K562 (cell line): ENCODE measurements around the gene TXNRD2. TPM values are rescaled to one million over a fixed set of nuclear protein-coding genes. Genes with fewer than 3 reads are reported as not detected.
A peak's percentile ranks its signal among the peaks of the same experiment; 100 is the strongest.

Source experiments
- ARID4B ChIP-seq: sonication (generic); formaldehyde crosslinking; IDR thresholded peaks from 2 replicates; pipeline ENCODE4 v1.8.0; 2022; ENCODE audit warnings: mild to moderate bottlenecking, missing genetic modification reagents
- CREB3 ChIP-seq: fragments of 450-650 bp; conservative IDR thresholded peaks from 2 replicates; pipeline ENCODE4 v1.6.1; 2016; ENCODE audit warnings: missing genetic modification characterization, low read depth, mild to moderate bottlenecking, missing compliant biosample characterization, moderate library complexity
- ESRRB ChIP-seq: fragments of 250-450 bp; sonication (Bioruptor Pico); IDR thresholded peaks from 2 replicates; pipeline ENCODE4 v1.5.0; 2020; ENCODE audit warnings: mild to moderate bottlenecking, moderate library complexity, borderline replicate concordance
- ETS2 ChIP-seq: IDR thresholded peaks from 2 replicates; pipeline ENCODE4 v1.6.1; 2016; ENCODE audit warnings: borderline replicate concordance, missing genetic modification characterization, mild to moderate bottlenecking, moderate library complexity, missing compliant biosample characterization; ENCODE audit not compliant: poor library complexity, severe bottlenecking
- FOXJ3 ChIP-seq: sonication (generic); formaldehyde crosslinking; IDR thresholded peaks from 2 replicates; pipeline ENCODE4 v1.4.0; 2020; ENCODE audit warnings: mild to moderate bottlenecking, missing genetic modification reagents
- HDAC6 ChIP-seq: IDR thresholded peaks from 2 replicates; pipeline ENCODE4 v1.6.1; 2012; ENCODE audit warnings: low read depth, mild to moderate bottlenecking, control low read depth, inconsistent platforms, low read length, moderate library complexity
- HDAC8 ChIP-seq: fragments of 450-650 bp; IDR thresholded peaks from 2 replicates; pipeline ENCODE4 v1.6.1; 2016; ENCODE audit warnings: mild to moderate bottlenecking, missing genetic modification characterization, moderate library complexity, missing compliant biosample characterization
- MCM2 ChIP-seq: fragments of 450-650 bp; IDR thresholded peaks from 2 replicates; pipeline ENCODE4 v1.6.1; 2017; ENCODE audit warnings: low read depth, mild to moderate bottlenecking
- PHB2 ChIP-seq: fragments of 450-650 bp; IDR thresholded peaks from 2 replicates; pipeline ENCODE4 v1.6.1; 2017; ENCODE audit warnings: low read depth
- SMAD3 ChIP-seq: fragments of 450-650 bp; formaldehyde crosslinking; conservative IDR thresholded peaks from 2 replicates; pipeline ENCODE4 v1.4.0; 2020; ENCODE audit warnings: mild to moderate bottlenecking
- THAP12 ChIP-seq: fragments of 250-450 bp; sonication (Bioruptor Pico); IDR thresholded peaks from 2 replicates; pipeline ENCODE4 v1.9.0; 2021; ENCODE audit warnings: mild to moderate bottlenecking, inconsistent platforms
- YY1 ChIP-seq, 3 experiments: IDR thresholded peaks; 2 replicates each; pipeline ENCODE4 v1.6.1; 2011; ENCODE audit warnings: low read length in 2 of 3, mild to moderate bottlenecking in 2 of 3, moderate library complexity in 2 of 3, borderline replicate concordance in 1 of 3, control low read depth in 1 of 3, low read depth in 1 of 3; ENCODE audit not compliant: insufficient read depth in 3 of 3, insufficient replicate concordance in 2 of 3, control insufficient read depth in 1 of 3, insufficient read length in 1 of 3; ENCODE audit errors: extremely low read depth in 1 of 3
- ZBTB1 ChIP-seq: sonication (generic); formaldehyde crosslinking; IDR thresholded peaks from 2 replicates; pipeline ENCODE4 v1.8.1; 2023; ENCODE audit warnings: missing genetic modification reagents, low read depth, mild to moderate bottlenecking, borderline replicate concordance
- ZNF175 ChIP-seq: fragments of 200-800 bp; sonication (Bioruptor generic); IDR thresholded peaks from 2 replicates; pipeline ENCODE4 v1.6.1; 2016; ENCODE audit warnings: low read depth, mild to moderate bottlenecking, missing genetic modification characterization, missing compliant biosample characterization
- ZNF224 ChIP-seq: sonication (generic); formaldehyde crosslinking; IDR thresholded peaks from 2 replicates; pipeline ENCODE4 v1.8.0; 2022; ENCODE audit warnings: mild to moderate bottlenecking, missing genetic modification reagents
- polyA plus RNA-seq, 8 experiments: library from polyadenylated mRNA; depleted of rRNA in 4 of 8; stranded (reverse) in 5 of 8; unstranded in 3 of 8; fragments of >200 nt; fragmentation: Nextera tagmentation in 2 of 8; fragmentation: Illumina TruSeq in 1 of 8; extraction: Ambion mirVana in 2 of 8; extraction: Trizol in 1 of 8; gene quantifications; 2 replicates each; pipeline versions ENCODE4 v1.2.1 to v1.2.3, GENCODE V29; 2011 to 2014; ENCODE audit warnings: inconsistent platforms in 1 of 8, missing spikeins in 1 of 8
- total RNA-seq, 7 experiments: library from RNA; depleted of rRNA in 6 of 7; stranded (reverse); fragments of >200 nt in 6 of 7; fragmentation: Illumina TruSeq in 2 of 7; extraction: Trizol in 2 of 7; gene quantifications; 2 replicates each; pipeline versions ENCODE4 v1.2.1 to v1.2.3, GENCODE V29; 2011 to 2021; ENCODE audit warnings: low replicate concordance in 1 of 7

Gene TXNRD2
- total and polyA plus RNA-seq, 9 of the 15 experiments (the other 6 are each of a cell fraction or from before 2014, with no cell fraction given): 3.3 to 80.2 (median 49.4) TPM

- TF ChIP-seq FOXJ3 (CRISPR knock-in tag) (no peak), CREB3 (tag) (no peak), ARID4B (no peak), SMAD3 (CRISPR knock-in tag) (no peak), THAP12 (CRISPR knock-in tag) (peak; percentile 76; the same call in 1 of the 2 replicates), ESRRB (CRISPR knock-in tag) (no peak), MCM2 (no peak), HDAC6 (peak; percentile 74; the same call in 1 of the 2 replicates), ZNF224 (CRISPR knock-in tag) (no peak), YY1 (IDR thresholded peaks at IDR 0.05; ENCODE audit: borderline replicate concordance in 1 of 3, control insufficient read depth in 1 of 3, extremely low read depth in 1 of 3, insufficient read depth in 3 of 3, insufficient read length in 1 of 3, insufficient replicate concordance in 2 of 3, low read depth in 1 of 3, low read length in 2 of 3) (no peak), ZNF175 (CRISPR knock-in tag) (no peak), PHB2 (no peak), HDAC8 (tag) (no peak), ETS2 (tag) (peak; percentile 70), ZBTB1 (CRISPR knock-in tag) (no peak)
Observed at GRCh38 chr22:19986410-19987341, 45.1 kb upstream of the TXNRD2 start (continued).
